HepG2 (cell line): ENCODE data around the gene DDT. TPM values are rescaled to one million over a fixed set of nuclear protein-coding genes. Genes with fewer than 3 reads are reported as not detected.

Experiments
- AGO2 ChIP-seq: fragments of 200-400 bp; formaldehyde crosslinking; optimal IDR thresholded peaks from 2 replicates; pipeline ENCODE3; 2017; ENCODE audit warnings: mild to moderate bottlenecking, low read depth, low read length, moderate library complexity
- CREM ChIP-seq, 2 experiments: sonication (generic) in 1 of 2; formaldehyde crosslinking in 1 of 2; IDR thresholded peaks; 2 replicates each; pipeline versions ENCODE4 v1.4.0 to v1.6.1; 2016 to 2020; ENCODE audit warnings: antibody characterized with exemption in 1 of 2, mild to moderate bottlenecking in 1 of 2, missing genetic modification reagents in 1 of 2
- GLI4 ChIP-seq: sonication (generic); formaldehyde crosslinking; IDR thresholded peaks from 2 replicates; pipeline ENCODE4 v1.5.1; 2020; ENCODE audit warnings: missing genetic modification reagents, mild to moderate bottlenecking, moderate library complexity, borderline replicate concordance
- HDAC2 ChIP-seq: sonication (generic); formaldehyde crosslinking; IDR thresholded peaks from 2 replicates; pipeline ENCODE4 v1.4.0; 2020; ENCODE audit warnings: missing genetic modification reagents
- MAFK ChIP-seq, 2 experiments: IDR thresholded peaks in 1 of 2; conservative IDR thresholded peaks in 1 of 2; 2 replicates each; pipeline ENCODE4 v1.6.1; 2011; ENCODE audit warnings: improper control_type of control experiment in 2 of 2, low read length in 2 of 2
- MLXIP ChIP-seq: sonication (generic); formaldehyde crosslinking; IDR thresholded peaks from 2 replicates; pipeline ENCODE4 v1.9.0; 2021; ENCODE audit warnings: missing genetic modification reagents, borderline replicate concordance
- NAIF1 ChIP-seq: sonication (generic); formaldehyde crosslinking; IDR thresholded peaks from 2 replicates; pipeline ENCODE4 v1.5.0; 2020; ENCODE audit warnings: mild to moderate bottlenecking, missing genetic modification reagents, borderline replicate concordance
- PATZ1 ChIP-seq: sonication (generic); formaldehyde crosslinking; IDR thresholded peaks from 2 replicates; pipeline ENCODE4 v1.4.0; 2020; ENCODE audit warnings: missing genetic modification reagents
- PBX2 ChIP-seq: IDR thresholded peaks from 2 replicates; pipeline ENCODE4 v1.6.1; 2016; ENCODE audit warnings: control low read depth
- PHF20 ChIP-seq: sonication (generic); formaldehyde crosslinking; IDR thresholded peaks from 2 replicates; pipeline ENCODE4 v1.5.0; 2020; ENCODE audit warnings: mild to moderate bottlenecking, missing genetic modification reagents
- POLR2A ChIP-seq, 2 experiments: IDR thresholded peaks; 2 replicates each; pipeline ENCODE4 v1.6.1; 2011; ENCODE audit warnings: low read depth in 2 of 2, low read length in 2 of 2, mild to moderate bottlenecking in 1 of 2, moderate library complexity in 1 of 2; ENCODE audit not compliant: insufficient read depth in 1 of 2
- PREB ChIP-seq: sonication (generic); formaldehyde crosslinking; IDR thresholded peaks from 2 replicates; pipeline ENCODE4 v1.4.0; 2020; ENCODE audit warnings: missing genetic modification reagents
- RXRA ChIP-seq: sonication (generic); formaldehyde crosslinking; IDR thresholded peaks from 2 replicates; pipeline ENCODE4 v1.5.1; 2020; ENCODE audit warnings: missing genetic modification reagents
- SRSF1 ChIP-seq: fragments of 200-400 bp; formaldehyde crosslinking; optimal IDR thresholded peaks from 2 replicates; pipeline ENCODE3; 2017; ENCODE audit warnings: mild to moderate bottlenecking, low read depth, low read length, moderate library complexity
- TOPORS ChIP-seq: sonication (generic); formaldehyde crosslinking; IDR thresholded peaks from 2 replicates; pipeline ENCODE4 v1.8.0; 2023; ENCODE audit warnings: mild to moderate bottlenecking, missing genetic modification reagents
- ZBTB42 ChIP-seq: sonication (generic); formaldehyde crosslinking; IDR thresholded peaks from 2 replicates; pipeline ENCODE4 v1.5.0; 2020; ENCODE audit warnings: mild to moderate bottlenecking, missing genetic modification reagents
- ZNF274 ChIP-seq: sonication (generic); formaldehyde crosslinking; IDR thresholded peaks from 2 replicates; pipeline ENCODE4 v1.5.1; 2020; ENCODE audit warnings: mild to moderate bottlenecking, missing genetic modification reagents
- ZNF329 ChIP-seq: sonication (generic); formaldehyde crosslinking; IDR thresholded peaks from 2 replicates; pipeline ENCODE4 v1.9.0; 2021; ENCODE audit warnings: low read depth, mild to moderate bottlenecking, missing genetic modification reagents
- ZNF691 ChIP-seq: sonication (generic); formaldehyde crosslinking; IDR thresholded peaks from 2 replicates; pipeline ENCODE4 v1.4.0; 2020; ENCODE audit warnings: missing genetic modification reagents, low read depth, mild to moderate bottlenecking, borderline replicate concordance
- ZNF737 ChIP-seq: sonication (generic); formaldehyde crosslinking; IDR thresholded peaks from 2 replicates; pipeline ENCODE4 v1.5.0; 2020; ENCODE audit warnings: missing genetic modification reagents, mild to moderate bottlenecking, borderline replicate concordance
- ZNF782 ChIP-seq: sonication (generic); formaldehyde crosslinking; IDR thresholded peaks from 2 replicates; pipeline ENCODE4 v1.4.0; 2020; ENCODE audit warnings: missing genetic modification reagents, mild to moderate bottlenecking, borderline replicate concordance
- polyA plus RNA-seq, 8 experiments: library from polyadenylated mRNA; depleted of rRNA in 3 of 8; stranded (reverse) in 7 of 8; unstranded in 1 of 8; fragments of >200 nt; fragmentation: Illumina TruSeq in 4 of 8; extraction: Trizol in 4 of 8; gene quantifications; 2 replicates each; pipeline versions ENCODE4 v1.2.1 to v1.2.3, GENCODE V29; 2011 to 2016; ENCODE audit warnings: low read depth in 4 of 8, missing spikeins in 1 of 8, mixed read lengths in 1 of 8; ENCODE audit not compliant: insufficient read depth in 1 of 8
- total RNA-seq, 5 experiments: library from RNA; depleted of rRNA; stranded (reverse); fragments of >200 nt; fragmentation: Illumina TruSeq; extraction: Trizol; gene quantifications; 2 replicates each; pipeline ENCODE4 v1.2.3, GENCODE V29; 2016; ENCODE audit warnings: low read depth in 1 of 5

Gene DDT
- total and polyA plus RNA-seq, 2 of the 13 experiments (the other 11 are each of a cell fraction or from before 2014, with no cell fraction given), result 143 to 181 TPM

GRCh38 chr22:24009227-24010017 is 35.2 kb upstream of the DDT start (continued):
- TF ChIP-seq CREM (IDR thresholded peaks at IDR 0.05) (peak; percentile 63; the same call in 1 of the 2 replicates), CREM (CRISPR knock-in tag; IDR thresholded peaks at IDR 0.05) (no peak), ZNF691 (CRISPR knock-in tag) (no peak), RXRA (no peak; the same call in 1 of the 2 replicates), GLI4 (no peak), PBX2 (CRISPR knock-in tag) (no peak), PHF20 (CRISPR knock-in tag) (no peak), ZNF782 (CRISPR knock-in tag) (no peak), ZNF274 (CRISPR knock-in tag) (no peak), POLR2A (IDR thresholded peaks at IDR 0.05; ENCODE audit: insufficient read depth in 1 of 2, low read depth in 2 of 2, low read length in 2 of 2) (peak; percentile 44 to 69; a peak in 3 of 4 replicates), AGO2 (peak; percentile 17), MLXIP (CRISPR knock-in tag) (no peak), TOPORS (CRISPR knock-in tag) (no peak; the same call in 1 of the 2 replicates), PATZ1 (CRISPR knock-in tag) (peak; percentile 36; the same call in 1 of the 2 replicates), NAIF1 (CRISPR knock-in tag) (no peak), HDAC2 (CRISPR knock-in tag) (no peak; the same call in 1 of the 2 replicates), SRSF1 (no peak), ZNF737 (no peak), MAFK (conservative IDR thresholded peaks at IDR 0.05 in 1 of 2, IDR thresholded peaks at IDR 0.05 in 1 of 2; ENCODE audit: low read length in 2 of 2) (no peak), PREB (CRISPR knock-in tag) (no peak), ZBTB42 (no peak), ZNF329 (CRISPR knock-in tag) (no peak)
